HUES64 (cell line): ENCODE measurements around the gene SAP30BP.

Source experiments
- H3K27ac ChIP-seq: 2 replicates; pipeline ENCODE4 v1.7.0; 2013; ENCODE audit warnings: low read depth, low read length, inconsistent platforms
- H3K27me3 ChIP-seq: 2 replicates; pipeline ENCODE4 v1.6.1; 2013; ENCODE audit warnings: mild to moderate bottlenecking, low read length; ENCODE audit not compliant: insufficient read depth
- H3K36me3 ChIP-seq: 2 replicates; pipeline ENCODE4 v1.6.1; 2013; ENCODE audit warnings: mild to moderate bottlenecking, low read length; ENCODE audit not compliant: insufficient read depth
- H3K4me1 ChIP-seq: 2 replicates; pipeline ENCODE4 v1.6.1; 2013; ENCODE audit warnings: mild to moderate bottlenecking, low read length, moderate library complexity; ENCODE audit not compliant: insufficient read depth
- H3K4me3 ChIP-seq: 2 replicates; pipeline ENCODE4 v1.5.1; 2013; ENCODE audit warnings: mild to moderate bottlenecking, low read length, moderate library complexity
- H3K9ac ChIP-seq: 2 replicates; pipeline ENCODE4 v1.6.1; 2013; ENCODE audit warnings: mild to moderate bottlenecking, low read depth, low read length
- H3K9me3 ChIP-seq: 2 replicates; pipeline ENCODE4 v1.6.1; 2013; ENCODE audit warnings: low read depth, low read length; ENCODE audit not compliant: insufficient read depth
- WGBS: fragments of 150-250, 120-280 bp; methylation state at CpG from one replicate; pipeline ENCODE4 v1.1.7; 2013; ENCODE audit warnings: missing lambda C conversion rate; 5-methylcytosine and 5-hydroxymethylcytosine counted together

The SAP30BP gene

DNA sequence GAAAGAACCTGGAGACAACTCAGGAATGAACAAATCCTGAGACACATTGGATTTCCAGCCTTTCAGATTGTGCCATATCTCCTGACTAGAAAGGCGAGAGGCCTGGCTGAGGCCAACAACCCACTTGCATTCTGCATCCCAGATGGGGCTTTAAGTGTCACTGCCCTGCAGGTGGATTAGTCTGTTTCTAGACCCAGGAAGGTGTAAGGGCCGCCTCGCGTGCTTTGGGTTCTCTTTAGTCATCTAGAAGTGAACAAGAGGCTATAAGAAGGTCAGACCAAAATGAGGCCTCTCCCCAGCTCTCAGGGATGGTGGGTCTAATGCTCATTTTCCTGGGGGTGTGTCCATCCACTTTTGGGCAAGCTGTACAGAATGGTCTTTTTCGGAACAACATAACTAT, 4.9 kb downstream of the SAP30BP start:
- no peaks in the 10 kb centered on the region for H3K9me3 ChIP-seq
- WGBS: 96% methylated on average over 5 of the region's 5 CpGs
- H3K4me1 ChIP-seq: peaks cover 6% of the 10 kb centered on the region; the same call in 1 of the 2 replicates
- H3K27me3 ChIP-seq: no peaks in the 10 kb centered on the region
- H3K27ac ChIP-seq: no peak overlapping the region
- peaks cover 75% of the 10 kb centered on the region for H3K36me3 ChIP-seq
- no peak overlapping the region for H3K9ac ChIP-seq
- H3K4me3 ChIP-seq: no peak overlapping the region

DNA sequence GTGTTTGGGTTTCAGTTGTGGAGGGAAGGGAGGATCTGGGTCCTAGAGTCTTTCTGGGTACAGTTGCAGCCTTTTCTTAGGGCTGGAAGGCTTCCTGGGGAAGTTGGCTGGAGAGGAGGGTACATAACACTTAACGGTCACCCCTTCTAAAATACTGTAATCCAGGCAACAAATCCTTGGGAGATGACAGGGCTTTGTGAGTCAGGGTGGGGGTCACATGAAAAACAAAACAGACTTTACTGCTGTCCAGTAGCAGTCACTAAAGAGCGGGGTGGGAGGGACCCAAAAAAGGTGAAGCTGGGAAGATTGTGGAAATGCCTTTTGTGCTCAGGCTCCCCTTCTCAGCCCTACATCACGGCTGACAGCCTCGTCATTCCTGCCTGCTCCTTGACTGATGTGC, 6.3 kb downstream of the SAP30BP start:
- Histone ChIP-seq H3K27me3 (no peaks in the 10 kb centered on the region), H3K36me3 (peaks cover 82% of the 10 kb centered on the region), H3K9me3 (no peaks in the 10 kb centered on the region), H3K4me3 (no peak overlapping the region), H3K9ac (no peak overlapping the region), H3K27ac (no peak overlapping the region), H3K4me1 (peaks cover under 1% of the 10 kb centered on the region; the same call in 1 of the 2 replicates)
- 92% methylated on average over 3 of the region's 4 CpGs for WGBS

- Histone ChIP-seq H3K4me1 (no peaks in the 10 kb centered on the region), H3K9ac (no peak overlapping the region), H3K36me3 (peaks cover 79% of the 10 kb centered on the region), H3K27me3 (no peaks in the 10 kb centered on the region), H3K27ac (no peak overlapping the region), H3K9me3 (no peaks in the 10 kb centered on the region), H3K4me3 (no peak overlapping the region)
- 95% methylated on average over 2 of the region's 3 CpGs for WGBS
Measured at GRCh38 chr17:75676461-75676860, 9.3 kb downstream of the SAP30BP start.

GRCh38 chr17:75679706-75680211, 12.6 kb downstream of the SAP30BP start:
- H3K9me3 ChIP-seq: no peaks in the 10 kb centered on the region
- H3K4me3 ChIP-seq: no peak overlapping the region
- no peak overlapping the region for H3K9ac ChIP-seq
- H3K4me1 ChIP-seq: peaks cover 5% of the 10 kb centered on the region; the same call in 1 of the 2 replicates
- no peaks in the 10 kb centered on the region for H3K27me3 ChIP-seq
- WGBS: 94% methylated on average over 11 of the region's 11 CpGs
- H3K27ac ChIP-seq: no peak overlapping the region
- peaks cover 51% of the 10 kb centered on the region for H3K36me3 ChIP-seq

- no peaks in the 10 kb centered on the region for H3K27me3 ChIP-seq
- no peaks in the 10 kb centered on the region for H3K9me3 ChIP-seq
- H3K9ac ChIP-seq: no peak overlapping the region
- no peak overlapping the region for H3K27ac ChIP-seq
- no peak overlapping the region for H3K4me3 ChIP-seq
- peaks cover 48% of the 10 kb centered on the region for H3K36me3 ChIP-seq
- peaks cover 6% of the 10 kb centered on the region; the same call in 1 of the 2 replicates for H3K4me1 ChIP-seq
- WGBS: 96% methylated on average over 10 of the region's 10 CpGs
Measured at GRCh38 chr17:75680431-75680830, 13.3 kb downstream of the SAP30BP start.

GRCh38 chr17:75681289-75681688, 14.2 kb downstream of the SAP30BP start:
- no peaks in the 10 kb centered on the region for H3K27me3 ChIP-seq
- H3K4me1 ChIP-seq: peaks cover 6% of the 10 kb centered on the region; the same call in 1 of the 2 replicates
- no peak overlapping the region for H3K4me3 ChIP-seq
- no peaks in the 10 kb centered on the region for H3K9me3 ChIP-seq
- peaks cover 40% of the 10 kb centered on the region for H3K36me3 ChIP-seq
- no peak overlapping the region for H3K9ac ChIP-seq
- WGBS: 83% methylated on average over 3 of the region's 3 CpGs
- no peak overlapping the region for H3K27ac ChIP-seq

DNA sequence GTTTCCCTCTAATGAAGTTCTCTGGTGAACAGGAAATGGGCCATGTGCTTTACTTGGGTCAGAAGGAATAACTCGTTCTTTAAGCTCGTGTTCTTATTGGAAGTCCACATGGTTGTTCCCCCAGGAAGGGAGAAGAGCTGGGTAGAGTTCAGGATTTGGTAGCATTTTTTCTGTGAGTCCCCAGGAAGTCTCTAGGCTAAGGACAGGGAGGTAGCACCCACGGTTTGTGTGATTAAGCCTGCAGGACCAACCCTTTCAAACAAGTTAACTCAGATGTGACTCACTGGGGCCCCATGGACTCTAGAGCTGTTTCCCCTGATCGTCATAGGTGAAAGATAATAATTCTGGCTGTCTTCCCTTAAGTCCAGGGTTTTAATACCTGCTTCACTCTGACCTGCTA, 16.4 kb downstream of the SAP30BP start:
- H3K4me1 ChIP-seq: peaks cover 6% of the 10 kb centered on the region; the same call in 1 of the 2 replicates
- H3K27ac ChIP-seq: no peak overlapping the region
- H3K36me3 ChIP-seq: peaks cover 30% of the 10 kb centered on the region
- H3K9me3 ChIP-seq: no peaks in the 10 kb centered on the region
- H3K4me3 ChIP-seq: no peak overlapping the region
- no peaks in the 10 kb centered on the region for H3K27me3 ChIP-seq
- WGBS: 87% methylated on average over 4 of the region's 4 CpGs
- H3K9ac ChIP-seq: no peak overlapping the region

DNA sequence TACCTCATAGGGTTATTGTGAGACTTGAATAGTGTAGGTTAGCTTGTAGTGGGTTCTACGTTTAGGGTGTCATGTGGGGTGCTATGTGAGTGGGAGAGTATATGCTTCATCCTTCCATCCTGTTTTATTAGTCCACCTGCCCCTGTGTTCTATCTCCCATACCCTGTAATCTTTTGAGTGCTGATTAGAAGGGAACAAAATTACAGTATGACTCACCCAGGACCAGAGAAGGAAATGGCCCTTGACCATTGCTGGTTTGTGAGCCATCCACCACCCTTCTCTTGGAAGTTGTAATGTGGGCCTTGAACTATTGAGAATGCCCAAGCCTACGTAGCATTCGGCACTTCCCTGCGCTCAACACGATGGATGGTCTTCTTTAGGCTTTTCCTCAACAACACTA, 17.1 kb downstream of the SAP30BP start:
- 98% methylated on average over 5 of the region's 5 CpGs for WGBS
- H3K27ac ChIP-seq: no peak overlapping the region
- peaks cover 6% of the 10 kb centered on the region; the same call in 1 of the 2 replicates for H3K4me1 ChIP-seq
- no peaks in the 10 kb centered on the region for H3K9me3 ChIP-seq
- H3K4me3 ChIP-seq: no peak overlapping the region
- peaks cover 29% of the 10 kb centered on the region; the same call in 1 of the 2 replicates for H3K36me3 ChIP-seq
- H3K27me3 ChIP-seq: no peaks in the 10 kb centered on the region
- H3K9ac ChIP-seq: no peak overlapping the region

GRCh38 chr17:75684924-75685323, 17.8 kb downstream of the SAP30BP start:
- no peak overlapping the region for H3K27ac ChIP-seq
- H3K4me1 ChIP-seq: peaks cover 6% of the 10 kb centered on the region; the same call in 1 of the 2 replicates
- H3K27me3 ChIP-seq: no peaks in the 10 kb centered on the region
- H3K36me3 ChIP-seq: peaks cover 22% of the 10 kb centered on the region; the same call in 1 of the 2 replicates
- H3K9me3 ChIP-seq: no peaks in the 10 kb centered on the region
- 90% methylated on average over 6 of the region's 7 CpGs for WGBS
- H3K4me3 ChIP-seq: no peak overlapping the region
- no peak overlapping the region for H3K9ac ChIP-seq

DNA sequence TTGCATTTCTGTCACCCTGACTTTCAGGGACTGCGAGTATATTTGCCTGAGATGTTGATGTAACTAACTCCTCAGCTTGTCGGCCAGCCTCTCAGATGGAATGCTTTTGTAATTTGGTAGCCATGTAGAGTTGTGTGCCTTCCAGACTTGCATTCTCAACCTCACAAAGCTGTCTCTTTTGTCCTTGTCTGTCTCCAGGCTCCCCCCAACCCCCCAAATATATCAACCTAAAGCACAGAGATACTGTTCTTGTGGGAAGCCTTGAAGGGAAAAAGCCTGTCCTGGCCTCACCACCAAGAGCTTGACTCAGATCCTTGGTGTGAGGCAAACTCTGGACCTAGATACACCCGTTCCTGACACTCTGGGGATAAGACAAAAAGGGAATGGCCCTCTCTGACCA, 18.4 kb downstream of the SAP30BP start:
- H3K9me3 ChIP-seq: no peaks in the 10 kb centered on the region
- H3K9ac ChIP-seq: no peak overlapping the region
- no peak overlapping the region for H3K4me3 ChIP-seq
- peaks cover 6% of the 10 kb centered on the region; the same call in 1 of the 2 replicates for H3K4me1 ChIP-seq
- no peak overlapping the region for H3K27ac ChIP-seq
- H3K27me3 ChIP-seq: no peaks in the 10 kb centered on the region
- WGBS: 96% methylated on average over 3 of the region's 3 CpGs
- peaks cover 21% of the 10 kb centered on the region; the same call in 1 of the 2 replicates for H3K36me3 ChIP-seq

- no peaks in the 10 kb centered on the region for H3K27me3 ChIP-seq
- H3K4me3 ChIP-seq: no peak overlapping the region
- H3K36me3 ChIP-seq: peaks cover 19% of the 10 kb centered on the region
- H3K9ac ChIP-seq: no peak overlapping the region
- no peak overlapping the region for H3K27ac ChIP-seq
- WGBS: 95% methylated on average over 11 of the region's 11 CpGs
- no peaks in the 10 kb centered on the region for H3K9me3 ChIP-seq
- peaks cover 18% of the 10 kb centered on the region for H3K4me1 ChIP-seq
Measured at GRCh38 chr17:75688209-75688825, 21.2 kb downstream of the SAP30BP start.
